Mucosa of descending colon (tissue), 3 donors: ENCODE data around the gene MMAB. TPM values are rescaled to one million over a fixed set of nuclear protein-coding genes. Genes with fewer than 3 reads are reported as not detected.

Experiments used
- ATAC-seq: fragments of 200-7000 bp; cut with Tn5 transposase; one replicate; pipeline ENCODE4 v1.9.1; 2020; ENCODE audit warnings: mild to moderate bottlenecking, moderate library complexity
- DNase-seq, 3 donors: peaks; one replicate each; pipeline ENCODE4 v3.0.0-alpha.2; 2020
- H3K36me3 ChIP-seq: fragments of 200-600 bp; one replicate; pipeline ENCODE4 v1.8.0; 2021; ENCODE audit warnings: low read depth, mild to moderate bottlenecking
- H3K4me1 ChIP-seq: fragments of 200-600 bp; one replicate; pipeline ENCODE4 v1.8.0; 2021; ENCODE audit warnings: low read depth, mild to moderate bottlenecking
- H3K4me3 ChIP-seq: fragments of 200-600 bp; one replicate; pipeline ENCODE4 v1.8.0; 2021; ENCODE audit warnings: mild to moderate bottlenecking
- H3K9me3 ChIP-seq: fragments of 200-600 bp; one replicate; pipeline ENCODE4 v1.8.0; 2021; ENCODE audit warnings: mild to moderate bottlenecking
- CTCF ChIP-seq: fragments of 200-600 bp; IDR thresholded peaks from one replicate; pipeline ENCODE4 v1.8.0; 2022; ENCODE audit warnings: antibody characterized with exemption, mild to moderate bottlenecking
- intact Hi-C, 2 donors: fragments of 100-400 bp; cut with DNase I in 1 of 2; cut with micrococcal nuclease in 1 of 2; formaldehyde crosslinking; loops; one replicate each; pipeline versions ENCODE4 v1.11.0 to v1.11.1; 2022; cut with DNase I, micrococcal nuclease
- total RNA-seq, 3 donors: library from RNA; stranded (reverse); fragmentation: NEBNext Ultra II Directional in 2 of 3; extraction: Animal tissue kit (Norgen Biotek cat#: 25700) in 2 of 3; gene quantifications; one replicate each; pipeline versions ENCODE4 v1.2.1 to v1.2.4, GENCODE V29; 2021 to 2023
- donor health status: DM: no; HTN: no; CAD: no; lungs with moderate emphysema.
- donor health status: DM: no; HTN: no; CAD: no.
- donor health status: DM: no; HTN: yes; CAD: no.

Gene MMAB
- total RNA-seq, 3 donors from 2014 or later: 29.9 to 45.5 (median 42.0) TPM

- intact Hi-C loops: no loop called here
- Histone ChIP-seq H3K36me3 (no peaks in the 10 kb centered on the region), H3K4me1 (no peaks in the 10 kb centered on the region), H3K9me3 (no peaks in the 10 kb centered on the region), H3K4me3 (no peak overlapping the region)
- no peak for TF ChIP-seq CTCF
- DNase-seq (no peak), ATAC-seq (peak; percentile 36)
Measured at GRCh38 chr12:109582636-109583035, 9.3 kb upstream of the MMAB start.

GRCh38 chr12:109581856-109582255, 8.6 kb upstream of the MMAB start:
- H3K4me1 ChIP-seq: no peaks in the 10 kb centered on the region
- DNase-seq (no peak), ATAC-seq (no peak)
- no peak for TF ChIP-seq CTCF
- intact Hi-C loops: no loop called here
- no peaks in the 10 kb centered on the region for H3K36me3 ChIP-seq
- H3K9me3 ChIP-seq: no peaks in the 10 kb centered on the region
- no peak overlapping the region for H3K4me3 ChIP-seq

GRCh38 chr12:109581334-109581691, 8.0 kb upstream of the MMAB start:
- no peak for DNase-seq
- TF ChIP-seq CTCF: no peak
- H3K4me3 ChIP-seq: no peak overlapping the region
- ATAC-seq: no peak
- no peaks in the 10 kb centered on the region for H3K36me3 ChIP-seq
- intact Hi-C loops: no loop called here
- no peaks in the 10 kb centered on the region for H3K9me3 ChIP-seq
- no peaks in the 10 kb centered on the region for H3K4me1 ChIP-seq

GRCh38 chr12:109580684-109581333, 7.5 kb upstream of the MMAB start:
- no peaks in the 10 kb centered on the region for H3K9me3 ChIP-seq
- no peaks in the 10 kb centered on the region for H3K4me1 ChIP-seq
- no peaks in the 10 kb centered on the region for H3K36me3 ChIP-seq
- ATAC-seq (no peak), DNase-seq (no peak)
- TF ChIP-seq CTCF: no peak
- intact Hi-C loops: no loop called here
- H3K4me3 ChIP-seq: no peak overlapping the region

GRCh38 chr12:109580272-109580671, 7.0 kb upstream of the MMAB start:
- TF ChIP-seq CTCF: no peak
- no peaks in the 10 kb centered on the region for H3K36me3 ChIP-seq
- DNase-seq (no peak), ATAC-seq (no peak)
- no peaks in the 10 kb centered on the region for H3K4me1 ChIP-seq
- intact Hi-C loops: no loop called here
- H3K4me3 ChIP-seq: no peak overlapping the region
- H3K9me3 ChIP-seq: no peaks in the 10 kb centered on the region

- H3K9me3 ChIP-seq: no peaks in the 10 kb centered on the region
- intact Hi-C loops: no loop called here
- no peak for DNase-seq
- peaks cover 4% of the 10 kb centered on the region for H3K4me1 ChIP-seq
- no peak for TF ChIP-seq CTCF
- no peak for ATAC-seq
- H3K36me3 ChIP-seq: no peaks in the 10 kb centered on the region
- H3K4me3 ChIP-seq: no peak overlapping the region
Measured at GRCh38 chr12:109579639-109580038, 6.3 kb upstream of the MMAB start.
